SU-DHL-6 (cell line): Measurements from ENCODE around the gene S100A14.

ENCODE experiments used
- EZH2phosphoT487 ChIP-seq: fragments of 200-600 bp; sonication (generic), shearing (Covaris generic); conservative IDR thresholded peaks from 2 replicates; pipeline ENCODE4 v1.6.1; 2018; ENCODE audit warnings: mild to moderate bottlenecking, antibody characterized with exemption, low read length, moderate library complexity, mixed read lengths
- TF ChIP-seq, protein P1 (sequence below): fragments of 200-600 bp; sonication (generic); IDR thresholded peaks from one replicate; pipeline ENCODE4 v1.5.1; 2017; ENCODE audit warnings: antibody characterized with exemption, mild to moderate bottlenecking, low read length, moderate library complexity; ENCODE audit not compliant: insufficient read depth, poor library complexity, severe bottlenecking

DNA sequence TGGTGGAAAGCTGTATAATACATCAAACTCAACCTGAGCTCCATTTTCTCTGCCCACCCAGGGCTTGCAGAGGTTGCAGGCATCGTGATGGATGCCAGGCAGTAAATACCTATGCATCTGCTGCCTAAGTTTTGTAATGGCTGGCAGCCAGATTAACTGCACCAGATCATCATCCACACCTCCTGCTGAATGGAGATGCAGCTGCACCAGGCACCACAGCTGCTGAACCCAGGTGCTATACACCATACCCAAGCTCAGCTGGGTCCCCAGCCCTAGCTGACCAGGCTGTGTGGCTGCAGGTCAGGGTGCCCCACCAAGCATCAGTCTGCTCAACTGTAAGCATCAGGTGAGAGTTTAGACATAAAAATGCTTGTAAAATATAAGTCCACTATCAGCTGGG lies 35.6 kb upstream of the S100A14 start:
- TF ChIP-seq, protein P1, sequence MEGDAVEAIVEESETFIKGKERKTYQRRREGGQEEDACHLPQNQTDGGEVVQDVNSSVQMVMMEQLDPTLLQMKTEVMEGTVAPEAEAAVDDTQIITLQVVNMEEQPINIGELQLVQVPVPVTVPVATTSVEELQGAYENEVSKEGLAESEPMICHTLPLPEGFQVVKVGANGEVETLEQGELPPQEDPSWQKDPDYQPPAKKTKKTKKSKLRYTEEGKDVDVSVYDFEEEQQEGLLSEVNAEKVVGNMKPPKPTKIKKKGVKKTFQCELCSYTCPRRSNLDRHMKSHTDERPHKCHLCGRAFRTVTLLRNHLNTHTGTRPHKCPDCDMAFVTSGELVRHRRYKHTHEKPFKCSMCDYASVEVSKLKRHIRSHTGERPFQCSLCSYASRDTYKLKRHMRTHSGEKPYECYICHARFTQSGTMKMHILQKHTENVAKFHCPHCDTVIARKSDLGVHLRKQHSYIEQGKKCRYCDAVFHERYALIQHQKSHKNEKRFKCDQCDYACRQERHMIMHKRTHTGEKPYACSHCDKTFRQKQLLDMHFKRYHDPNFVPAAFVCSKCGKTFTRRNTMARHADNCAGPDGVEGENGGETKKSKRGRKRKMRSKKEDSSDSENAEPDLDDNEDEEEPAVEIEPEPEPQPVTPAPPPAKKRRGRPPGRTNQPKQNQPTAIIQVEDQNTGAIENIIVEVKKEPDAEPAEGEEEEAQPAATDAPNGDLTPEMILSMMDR, result no peak
- TF ChIP-seq EZH2phosphoT487, result no peak
